NCI-H1436 treated with DMSO at 0.1 percent for 48 hours (cell line): Measurements from ENCODE around the gene ZDHHC19.
"Not testable (repeated sequence)": the region's sequence is repeated elsewhere in the genome, so short reads cannot be mapped to it uniquely, and the experiment has no call there.

Source experiments
- DNase-seq: peaks from one replicate; lab custom pipeline; 2025; lab: John Stamatoyannopoulos, UW

ZDHHC19 gene

GRCh38 chr3:196225086-196225485 lies 13.9 kb upstream of the ZDHHC19 start:
- no peak for DNase-seq

GRCh38 chr3:196222876-196223595 lies 11.8 kb upstream of the ZDHHC19 start:
- DNase-seq: no peak

GRCh38 chr3:196220991-196221390 lies 9.8 kb upstream of the ZDHHC19 start:
- DNase-seq: no peak

GRCh38 chr3:196220587-196220986 lies 9.4 kb upstream of the ZDHHC19 start:
- DNase-seq: no peak

GRCh38 chr3:196219970-196220311 lies 8.7 kb upstream of the ZDHHC19 start:
- DNase-seq: no peak

- peak; percentile 41 for DNase-seq
Measured at GRCh38 chr3:196219194-196219969, 8.2 kb upstream of the ZDHHC19 start.

- no peak for DNase-seq
Measured at GRCh38 chr3:196218155-196218712, 7.0 kb upstream of the ZDHHC19 start.

GRCh38 chr3:196217307-196218154 lies 6.3 kb upstream of the ZDHHC19 start:
- DNase-seq: no peak

GRCh38 chr3:196216681-196217211 lies 5.5 kb upstream of the ZDHHC19 start:
- DNase-seq: no peak

GRCh38 chr3:196216089-196216564 lies 4.9 kb upstream of the ZDHHC19 start, which contains the start of gene SLC51A:
SLC51A (plus strand) TSS chr3:196216534; CDS start chr3:196216713, 179 bp downstream.
- DNase-seq: no peak

GRCh38 chr3:196215493-196216020 lies 4.4 kb upstream of the ZDHHC19 start:
- no peak for DNase-seq

GRCh38 chr3:196214783-196215441 lies 3.7 kb upstream of the ZDHHC19 start:
- no peak for DNase-seq

- DNase-seq: not testable (repeated sequence)
Measured at GRCh38 chr3:196209944-196210672, 1.1 kb downstream of the ZDHHC19 start.

GRCh38 chr3:196208942-196209695 lies 2.1 kb downstream of the ZDHHC19 start:
- no peak for DNase-seq

- no peak for DNase-seq
Measured at GRCh38 chr3:196207833-196208607, 3.2 kb downstream of the ZDHHC19 start.

GRCh38 chr3:196207159-196207832 lies 3.9 kb downstream of the ZDHHC19 start:
- no peak for DNase-seq

GRCh38 chr3:196205442-196206205 lies 5.6 kb downstream of the ZDHHC19 start:
- DNase-seq: not testable (repeated sequence)
